Measurements from ENCODE around the gene DYNC1LI1. TPM values are rescaled to one million over a fixed set of nuclear protein-coding genes. Genes with fewer than 3 reads are reported as not detected.

The DYNC1LI1 gene
- total RNA-seq, 2 donors from 2014 or later, result 19.0 to 21.6 TPM

DNA sequence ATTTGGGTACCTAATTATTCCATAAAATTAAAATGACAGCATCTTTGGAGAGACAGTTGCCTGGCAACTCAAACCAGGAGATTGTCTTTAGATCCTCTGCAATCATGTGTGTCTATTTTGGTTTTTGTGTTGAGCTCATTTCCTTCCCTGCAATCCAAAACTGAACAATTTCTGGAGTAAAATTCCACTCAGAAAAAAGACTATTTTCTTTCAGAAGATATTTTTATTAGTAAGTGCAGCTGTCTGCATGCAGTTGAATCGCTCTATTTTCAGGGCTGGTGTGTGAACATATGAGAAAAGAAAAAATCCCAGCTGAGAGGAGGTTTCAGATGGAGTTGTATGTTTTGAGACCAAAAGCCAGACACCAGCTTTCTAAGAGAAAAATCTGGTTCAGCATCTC is 41.9 kb upstream of the DYNC1LI1 start:
- H3K4me1 ChIP-seq, result no peaks in the 10 kb centered on the region
- intact Hi-C loops (cut with DNase I), result no loop called here
- no peaks in the 10 kb centered on the region for H3K36me3 ChIP-seq
- H3K9ac ChIP-seq (ENCODE audit: low read depth in 2 of 2, low read length in 2 of 2), result no peak overlapping the region
- no peaks in the 10 kb centered on the region for H3K27me3 ChIP-seq
- no peak overlapping the region for H3K4me3 ChIP-seq
- no peaks in the 10 kb centered on the region for H3K9me3 ChIP-seq
- no peak overlapping the region for H3K27ac ChIP-seq
- TF ChIP-seq, protein P1, sequence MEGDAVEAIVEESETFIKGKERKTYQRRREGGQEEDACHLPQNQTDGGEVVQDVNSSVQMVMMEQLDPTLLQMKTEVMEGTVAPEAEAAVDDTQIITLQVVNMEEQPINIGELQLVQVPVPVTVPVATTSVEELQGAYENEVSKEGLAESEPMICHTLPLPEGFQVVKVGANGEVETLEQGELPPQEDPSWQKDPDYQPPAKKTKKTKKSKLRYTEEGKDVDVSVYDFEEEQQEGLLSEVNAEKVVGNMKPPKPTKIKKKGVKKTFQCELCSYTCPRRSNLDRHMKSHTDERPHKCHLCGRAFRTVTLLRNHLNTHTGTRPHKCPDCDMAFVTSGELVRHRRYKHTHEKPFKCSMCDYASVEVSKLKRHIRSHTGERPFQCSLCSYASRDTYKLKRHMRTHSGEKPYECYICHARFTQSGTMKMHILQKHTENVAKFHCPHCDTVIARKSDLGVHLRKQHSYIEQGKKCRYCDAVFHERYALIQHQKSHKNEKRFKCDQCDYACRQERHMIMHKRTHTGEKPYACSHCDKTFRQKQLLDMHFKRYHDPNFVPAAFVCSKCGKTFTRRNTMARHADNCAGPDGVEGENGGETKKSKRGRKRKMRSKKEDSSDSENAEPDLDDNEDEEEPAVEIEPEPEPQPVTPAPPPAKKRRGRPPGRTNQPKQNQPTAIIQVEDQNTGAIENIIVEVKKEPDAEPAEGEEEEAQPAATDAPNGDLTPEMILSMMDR (IDR thresholded peaks at IDR 0.05), result no peak
- no peak for DNase-seq

DNA sequence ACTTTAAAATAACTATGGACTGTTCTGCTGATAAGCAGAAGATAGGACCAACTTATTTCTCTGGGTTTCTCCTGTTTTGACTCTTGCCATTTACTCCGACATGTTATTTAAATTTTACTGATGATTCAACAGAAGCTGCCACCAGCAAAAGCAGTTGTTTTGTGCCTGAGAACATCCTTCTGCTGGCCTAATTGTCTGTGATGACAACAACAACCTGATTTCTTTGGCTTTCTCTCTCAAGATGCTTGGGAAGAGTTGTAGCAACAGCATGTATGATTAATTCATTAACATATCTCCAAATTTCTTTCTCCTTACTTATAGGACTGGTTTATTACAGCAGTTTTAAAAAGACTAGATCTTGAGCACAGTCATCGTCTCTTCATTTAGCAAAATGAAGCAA is 36.9 kb upstream of the DYNC1LI1 start:
- Histone ChIP-seq H3K27ac (no peak overlapping the region), H3K4me1 (no peaks in the 10 kb centered on the region), H3K27me3 (no peaks in the 10 kb centered on the region), H3K9me3 (no peaks in the 10 kb centered on the region), H3K9ac (ENCODE audit: low read depth in 2 of 2, low read length in 2 of 2) (no peak overlapping the region), H3K4me3 (no peak overlapping the region), H3K36me3 (no peaks in the 10 kb centered on the region)
- TF ChIP-seq, protein P1 (IDR thresholded peaks at IDR 0.05), result no peak
- no peak for DNase-seq
- intact Hi-C loops (cut with DNase I), result no loop called here

DNA sequence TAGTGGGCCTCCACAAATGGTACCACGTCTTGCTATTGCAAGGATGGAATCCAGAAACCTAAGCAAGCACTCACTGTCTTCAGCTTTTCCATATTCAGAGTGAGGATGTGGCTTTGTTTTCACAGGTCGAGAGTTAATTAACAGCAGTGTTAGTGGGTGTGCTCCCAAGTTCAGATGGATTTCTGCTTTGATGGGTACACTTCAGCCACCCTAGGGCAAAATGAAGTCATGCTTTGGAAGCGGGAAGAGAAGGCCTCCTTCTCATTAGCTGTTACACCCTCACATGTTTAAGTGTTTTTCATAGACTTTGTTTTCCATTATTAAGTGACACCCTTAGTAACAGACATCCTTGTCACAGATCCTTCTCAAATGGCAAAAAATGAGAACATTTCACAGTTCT is 36.3 kb upstream of the DYNC1LI1 start:
- DNase-seq, result no peak
- Histone ChIP-seq H3K27ac (no peak overlapping the region), H3K4me3 (no peak overlapping the region), H3K4me1 (no peaks in the 10 kb centered on the region), H3K9me3 (no peaks in the 10 kb centered on the region), H3K27me3 (no peaks in the 10 kb centered on the region), H3K36me3 (no peaks in the 10 kb centered on the region), H3K9ac (ENCODE audit: low read depth in 2 of 2, low read length in 2 of 2) (no peak overlapping the region)
- TF ChIP-seq, protein P1 (IDR thresholded peaks at IDR 0.05), result no peak
- intact Hi-C loops (cut with DNase I), result no loop called here

DNA sequence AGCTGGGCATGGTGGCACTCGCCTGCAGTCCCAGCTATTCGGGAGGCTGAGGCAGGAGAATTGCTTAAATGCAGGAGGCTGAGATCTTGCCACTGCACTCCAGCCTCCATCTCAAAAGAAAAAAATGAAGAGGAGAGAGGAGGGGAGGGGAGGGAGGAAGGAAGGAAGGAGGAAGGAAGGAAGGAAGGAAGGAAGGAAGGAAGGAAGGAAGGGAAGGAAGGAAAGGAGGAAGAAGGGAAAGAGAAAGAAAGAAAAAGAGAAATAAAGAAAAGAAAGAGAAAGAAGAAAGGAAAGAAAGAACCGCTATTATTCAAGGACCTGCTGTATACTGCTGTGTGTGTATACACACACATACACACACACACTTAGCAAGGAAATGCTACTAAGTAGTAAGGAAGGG is 35.6 kb upstream of the DYNC1LI1 start:
- intact Hi-C loops (cut with DNase I), result no loop called here
- Histone ChIP-seq H3K36me3 (no peaks in the 10 kb centered on the region), H3K27me3 (no peaks in the 10 kb centered on the region), H3K9me3 (no peaks in the 10 kb centered on the region), H3K9ac (ENCODE audit: low read depth in 2 of 2, low read length in 2 of 2) (no peak overlapping the region), H3K27ac (no peak overlapping the region), H3K4me1 (no peaks in the 10 kb centered on the region), H3K4me3 (no peak overlapping the region)
- DNase-seq, result no peak
- TF ChIP-seq, protein P1 (IDR thresholded peaks at IDR 0.05), result no peak

DNA sequence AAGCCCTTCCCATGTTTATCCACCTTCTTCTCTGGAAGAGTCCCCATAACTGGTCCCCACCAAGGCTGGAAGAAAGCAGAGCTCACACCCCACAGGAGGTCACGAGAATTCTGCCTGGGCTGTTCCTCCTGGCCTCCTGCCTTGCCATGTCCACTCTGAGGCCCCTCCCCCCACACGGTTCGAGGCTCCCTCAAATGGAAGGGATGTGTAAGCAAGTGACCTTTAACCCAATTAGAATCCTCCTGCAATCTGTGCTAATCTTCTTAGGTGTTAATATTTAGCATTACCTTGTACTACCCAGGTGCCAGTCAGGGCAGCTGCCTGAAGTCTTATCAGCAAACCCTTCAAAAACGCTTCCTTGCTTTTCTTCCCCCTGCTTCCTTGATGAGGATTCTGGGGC is 32.4 kb upstream of the DYNC1LI1 start:
- no peaks in the 10 kb centered on the region for H3K36me3 ChIP-seq
- H3K9ac ChIP-seq (ENCODE audit: low read depth in 2 of 2, low read length in 2 of 2), result no peak overlapping the region
- TF ChIP-seq, protein P1 (IDR thresholded peaks at IDR 0.05), result no peak
- no peaks in the 10 kb centered on the region for H3K27me3 ChIP-seq
- no peaks in the 10 kb centered on the region for H3K4me1 ChIP-seq
- no peaks in the 10 kb centered on the region for H3K9me3 ChIP-seq
- DNase-seq, result no peak
- no peak overlapping the region for H3K4me3 ChIP-seq
- H3K27ac ChIP-seq, result no peak overlapping the region
- intact Hi-C loops (cut with DNase I), result no loop called here

DNA sequence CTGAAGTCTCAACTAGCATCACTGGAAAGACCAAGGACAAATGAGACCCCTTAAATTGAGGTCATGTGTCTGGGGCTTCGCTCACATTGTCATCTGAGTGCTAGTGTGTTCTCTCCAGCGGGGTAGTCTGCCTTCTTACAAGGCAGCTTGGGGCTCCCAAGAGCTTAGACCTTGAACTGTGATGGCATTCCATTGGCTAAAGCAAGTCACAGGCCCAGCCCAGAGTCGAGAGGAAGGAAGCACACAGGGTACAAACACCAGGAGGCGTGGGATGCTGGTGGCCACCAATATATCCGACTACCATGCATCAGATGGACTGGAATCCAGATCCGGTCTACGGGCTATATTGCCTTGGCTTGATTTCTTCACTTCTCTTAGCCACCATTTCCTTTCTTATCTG is 31.5 kb upstream of the DYNC1LI1 start:
- H3K27me3 ChIP-seq, result no peaks in the 10 kb centered on the region
- TF ChIP-seq, protein P1 (IDR thresholded peaks at IDR 0.05), result no peak
- intact Hi-C loops (cut with DNase I), result no loop called here
- no peak overlapping the region for H3K27ac ChIP-seq
- no peaks in the 10 kb centered on the region for H3K36me3 ChIP-seq
- no peak for DNase-seq
- H3K4me3 ChIP-seq, result no peak overlapping the region
- no peaks in the 10 kb centered on the region for H3K9me3 ChIP-seq
- no peaks in the 10 kb centered on the region for H3K4me1 ChIP-seq
- no peak overlapping the region for H3K9ac ChIP-seq (ENCODE audit: low read depth in 2 of 2, low read length in 2 of 2)

Measured in colonic mucosa (tissue), 4 donors.